Uterus (tissue), 4 donors: Measurements from ENCODE around the gene GZMA. TPM values are rescaled to one million over a fixed set of nuclear protein-coding genes. Genes with fewer than 3 reads are reported as not detected.

Experiments used
- DNase-seq, 2 donors: peaks; one replicate each; pipeline ENCODE4 v3.0.0-alpha.2; 2019 to 2020
- H3K27ac ChIP-seq, 2 donors: fragments of 200-600 bp; sonication (generic); 1 replicate in 1 of 2; 2 replicates in 1 of 2; pipeline ENCODE4 v1.5.1; 2016 to 2018
- H3K27me3 ChIP-seq, 2 donors: fragments of 200-600 bp; sonication (generic); one replicate each; pipeline ENCODE4 v1.5.1; 2018 to 2019; ENCODE audit warnings: control low read depth in 1 of 2
- H3K36me3 ChIP-seq, 2 donors: fragments of 200-600 bp; sonication (generic); one replicate each; pipeline ENCODE4 v1.5.1; 2019; ENCODE audit warnings: control low read depth in 1 of 2
- H3K4me1 ChIP-seq, 2 donors: fragments of 200-600 bp; sonication (generic); one replicate each; pipeline ENCODE4 v1.5.1; 2018 to 2019; ENCODE audit warnings: control low read depth in 1 of 2
- H3K4me3 ChIP-seq, 2 donors: fragments of 200-600 bp; sonication (generic); 1 replicate in 1 of 2; 2 replicates in 1 of 2; pipeline ENCODE4 v1.5.1; 2018 to 2019; ENCODE audit warnings: mild to moderate bottlenecking in 1 of 2
- H3K9me3 ChIP-seq, 2 donors: fragments of 200-600 bp; sonication (generic); one replicate each; pipeline ENCODE4 v1.5.1; 2019; ENCODE audit warnings: control low read depth in 1 of 2
- POLR2A ChIP-seq, 2 donors: fragments of 450-650 bp; IDR thresholded peaks; one replicate each; pipeline ENCODE4 v1.6.1; 2016; ENCODE audit warnings: antibody characterized with exemption in 2 of 2, mild to moderate bottlenecking in 1 of 2, moderate library complexity in 1 of 2
- intact Hi-C: fragments of 100-400 bp; cut with DNase I; formaldehyde crosslinking; loops from one replicate; pipeline ENCODE4 v1.15.1; 2023; ENCODE audit warnings: low total_unique reads
- total RNA-seq, 4 donors: library from RNA; depleted of rRNA in 3 of 4; stranded (reverse); fragments of >200 nt in 3 of 4; gene quantifications; one replicate each; pipeline versions ENCODE4 v1.1.0 to v1.2.4, GENCODE V29; 2014 to 2023
- TF ChIP-seq, protein P1 (sequence below), 4 experiments: fragments of 200-600 bp in 2 of 4; fragments of 450-650 bp in 2 of 4; sonication (generic) in 2 of 4; IDR thresholded peaks; one replicate each; pipeline ENCODE4 v1.5.1; 2016 to 2019; ENCODE audit warnings: antibody characterized with exemption in 4 of 4, mild to moderate bottlenecking in 2 of 4, moderate library complexity in 1 of 4
- donor health status: DM: yes; HTN: yes; CAD: no.

GZMA gene
- total RNA-seq = 1 to 10 TPM in 2 of 4 donors, under 1 TPM in 1, not detected in 1; 0.51 to 1.7 (median 1.4) TPM

GRCh38 chr5:55102348-55102747, at the start of gene GZMA:
GZMA (plus strand) TSS chr5:55102646; CDS start chr5:55102683, 37 bp downstream.
- no peak within 1 kb of the TSS for H3K27ac ChIP-seq
- TF ChIP-seq, protein P1, sequence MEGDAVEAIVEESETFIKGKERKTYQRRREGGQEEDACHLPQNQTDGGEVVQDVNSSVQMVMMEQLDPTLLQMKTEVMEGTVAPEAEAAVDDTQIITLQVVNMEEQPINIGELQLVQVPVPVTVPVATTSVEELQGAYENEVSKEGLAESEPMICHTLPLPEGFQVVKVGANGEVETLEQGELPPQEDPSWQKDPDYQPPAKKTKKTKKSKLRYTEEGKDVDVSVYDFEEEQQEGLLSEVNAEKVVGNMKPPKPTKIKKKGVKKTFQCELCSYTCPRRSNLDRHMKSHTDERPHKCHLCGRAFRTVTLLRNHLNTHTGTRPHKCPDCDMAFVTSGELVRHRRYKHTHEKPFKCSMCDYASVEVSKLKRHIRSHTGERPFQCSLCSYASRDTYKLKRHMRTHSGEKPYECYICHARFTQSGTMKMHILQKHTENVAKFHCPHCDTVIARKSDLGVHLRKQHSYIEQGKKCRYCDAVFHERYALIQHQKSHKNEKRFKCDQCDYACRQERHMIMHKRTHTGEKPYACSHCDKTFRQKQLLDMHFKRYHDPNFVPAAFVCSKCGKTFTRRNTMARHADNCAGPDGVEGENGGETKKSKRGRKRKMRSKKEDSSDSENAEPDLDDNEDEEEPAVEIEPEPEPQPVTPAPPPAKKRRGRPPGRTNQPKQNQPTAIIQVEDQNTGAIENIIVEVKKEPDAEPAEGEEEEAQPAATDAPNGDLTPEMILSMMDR (IDR thresholded peaks at IDR 0.05) = no peak
- no peak for TF ChIP-seq POLR2A (IDR thresholded peaks at IDR 0.05)
- intact Hi-C loops = no loop called here
- no peaks in the 10 kb centered on the region for H3K4me1 ChIP-seq
- H3K36me3 ChIP-seq = no peaks in the 10 kb centered on the region
- no peaks in the 10 kb centered on the region for H3K27me3 ChIP-seq
- no peak within 1 kb of the TSS for H3K4me3 ChIP-seq
- DNase-seq = no peak
- no peaks in the 10 kb centered on the region for H3K9me3 ChIP-seq

- Histone ChIP-seq H3K36me3 (no peaks in the 10 kb centered on the region), H3K27me3 (no peaks in the 10 kb centered on the region), H3K27ac (no peak overlapping the region), H3K4me1 (no peaks in the 10 kb centered on the region), H3K4me3 (no peak overlapping the region), H3K9me3 (no peaks in the 10 kb centered on the region)
- TF ChIP-seq POLR2A (IDR thresholded peaks at IDR 0.05) = no peak
- TF ChIP-seq, protein P1 (IDR thresholded peaks at IDR 0.05) = no peak
- no peak for DNase-seq
- intact Hi-C loops = no loop called here
Measured at GRCh38 chr5:55055183-55055582, 47.3 kb upstream of the GZMA start.

GRCh38 chr5:55062039-55062779, 40.2 kb upstream of the GZMA start:
- H3K36me3 ChIP-seq = no peaks in the 10 kb centered on the region
- no peaks in the 10 kb centered on the region for H3K9me3 ChIP-seq
- TF ChIP-seq, protein P1 (IDR thresholded peaks at IDR 0.05) = no peak
- TF ChIP-seq POLR2A (IDR thresholded peaks at IDR 0.05) = no peak
- no peaks in the 10 kb centered on the region for H3K27me3 ChIP-seq
- intact Hi-C loops = no loop called here
- H3K27ac ChIP-seq = no peak overlapping the region
- no peak for DNase-seq
- H3K4me1 ChIP-seq = no peaks in the 10 kb centered on the region
- H3K4me3 ChIP-seq = no peak overlapping the region

DNA sequence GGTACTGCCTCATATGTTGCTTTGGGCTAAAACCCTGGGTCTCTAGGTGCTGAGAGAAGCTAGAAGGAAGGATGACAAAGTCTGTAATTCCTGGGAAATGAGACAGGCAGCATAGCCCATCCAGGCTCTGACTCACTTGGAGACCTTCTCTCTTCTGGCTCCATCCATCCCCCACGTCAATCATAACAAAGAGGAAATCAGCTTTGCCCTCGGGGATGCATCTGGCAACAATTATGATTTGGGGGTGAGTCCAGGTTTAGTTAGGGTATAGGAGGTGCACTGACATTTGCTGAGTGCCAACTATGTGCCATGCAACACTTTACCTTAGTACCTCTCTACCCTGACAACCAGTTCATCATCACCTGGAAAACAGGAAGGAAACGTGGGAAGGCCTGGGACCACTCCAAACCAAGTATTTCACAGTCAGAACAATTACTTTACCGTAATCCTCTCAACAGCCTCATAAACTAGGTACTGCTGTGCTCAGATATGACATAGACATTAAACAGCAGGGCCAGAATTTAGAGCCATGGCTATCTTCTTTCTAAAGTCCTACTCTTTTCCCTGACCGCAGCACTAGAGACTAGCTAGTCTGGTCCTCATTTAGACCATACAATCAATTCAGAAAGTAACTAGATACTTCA, 39.1 kb upstream of the GZMA start:
- intact Hi-C loops = no loop called here
- no peaks in the 10 kb centered on the region for H3K4me1 ChIP-seq
- no peaks in the 10 kb centered on the region for H3K9me3 ChIP-seq
- DNase-seq = no peak
- no peaks in the 10 kb centered on the region for H3K27me3 ChIP-seq
- no peaks in the 10 kb centered on the region for H3K36me3 ChIP-seq
- no peak for TF ChIP-seq POLR2A (IDR thresholded peaks at IDR 0.05)
- TF ChIP-seq, protein P1 (IDR thresholded peaks at IDR 0.05) = no peak
- no peak overlapping the region for H3K27ac ChIP-seq
- no peak overlapping the region for H3K4me3 ChIP-seq

- Histone ChIP-seq H3K27ac (no peak overlapping the region), H3K9me3 (no peaks in the 10 kb centered on the region), H3K27me3 (no peaks in the 10 kb centered on the region), H3K36me3 (no peaks in the 10 kb centered on the region), H3K4me1 (no peaks in the 10 kb centered on the region), H3K4me3 (no peak overlapping the region)
- no peak for DNase-seq
- TF ChIP-seq, protein P1 (IDR thresholded peaks at IDR 0.05) = no peak
- TF ChIP-seq POLR2A (IDR thresholded peaks at IDR 0.05) = no peak
- intact Hi-C loops = no loop called here
Measured at GRCh38 chr5:55063899-55064298, 38.5 kb upstream of the GZMA start.
